ENCODE results near the gene MYO9A.

DNA sequence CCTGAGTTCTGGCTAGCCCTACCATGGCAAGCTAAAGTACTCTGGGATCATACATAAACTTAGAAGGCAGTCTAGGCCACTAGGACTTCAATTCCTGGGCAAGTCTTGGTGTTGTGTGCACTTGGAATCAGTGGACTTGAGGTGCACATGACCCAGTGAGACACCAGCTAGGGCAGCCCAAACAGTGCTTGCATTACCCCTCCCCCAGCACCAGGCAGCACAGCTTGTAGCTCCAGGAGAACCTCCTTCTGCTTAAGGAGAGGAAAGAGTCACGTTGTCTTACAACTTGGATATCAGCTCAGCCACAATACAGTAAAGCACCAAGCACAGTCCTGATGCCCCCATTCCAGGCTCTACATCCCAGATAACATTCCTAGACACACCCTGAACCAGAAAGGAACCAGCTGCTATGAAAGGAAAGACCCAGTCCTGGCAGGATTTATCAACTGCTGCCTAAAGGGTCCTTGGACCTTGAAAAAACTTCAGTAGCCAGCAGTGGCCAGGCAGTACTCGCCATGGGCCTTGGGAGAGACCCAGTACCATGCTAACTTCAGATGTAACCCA lies 57.2 kb downstream of the MYO9A start:
- TF ChIP-seq, protein P1, sequence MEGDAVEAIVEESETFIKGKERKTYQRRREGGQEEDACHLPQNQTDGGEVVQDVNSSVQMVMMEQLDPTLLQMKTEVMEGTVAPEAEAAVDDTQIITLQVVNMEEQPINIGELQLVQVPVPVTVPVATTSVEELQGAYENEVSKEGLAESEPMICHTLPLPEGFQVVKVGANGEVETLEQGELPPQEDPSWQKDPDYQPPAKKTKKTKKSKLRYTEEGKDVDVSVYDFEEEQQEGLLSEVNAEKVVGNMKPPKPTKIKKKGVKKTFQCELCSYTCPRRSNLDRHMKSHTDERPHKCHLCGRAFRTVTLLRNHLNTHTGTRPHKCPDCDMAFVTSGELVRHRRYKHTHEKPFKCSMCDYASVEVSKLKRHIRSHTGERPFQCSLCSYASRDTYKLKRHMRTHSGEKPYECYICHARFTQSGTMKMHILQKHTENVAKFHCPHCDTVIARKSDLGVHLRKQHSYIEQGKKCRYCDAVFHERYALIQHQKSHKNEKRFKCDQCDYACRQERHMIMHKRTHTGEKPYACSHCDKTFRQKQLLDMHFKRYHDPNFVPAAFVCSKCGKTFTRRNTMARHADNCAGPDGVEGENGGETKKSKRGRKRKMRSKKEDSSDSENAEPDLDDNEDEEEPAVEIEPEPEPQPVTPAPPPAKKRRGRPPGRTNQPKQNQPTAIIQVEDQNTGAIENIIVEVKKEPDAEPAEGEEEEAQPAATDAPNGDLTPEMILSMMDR (IDR thresholded peaks at IDR 0.05): no peak
- no peak for TF ChIP-seq POLR2A (IDR thresholded peaks at IDR 0.05)
